HepG2 (cell line): Measurements from ENCODE around the gene GRP. TPM values are rescaled to one million over a fixed set of nuclear protein-coding genes. Genes with fewer than 3 reads are reported as not detected.

Source experiments
- ATAC-seq: fragments of 200-7000 bp; cut with Tn5 transposase; 3 replicates; pipeline ENCODE4 v1.9.1; 2020; ENCODE audit warnings: mild to moderate bottlenecking, moderate library complexity
- BruUV-seq: library from RNA; stranded (reverse); fragments of 400-500 nt; replicated peaks from 2 replicates; lab custom pipeline; 2021; lab: Mats Ljungman, UMichigan
- CTCF ChIA-PET: fragments of 300-600 bp; formaldehyde crosslinking; extraction: SDS; loops from one replicate; lab custom pipeline; 2021; ENCODE audit warnings: low total read pairs, inconsistent platforms, low intra/inter-chr PET ratio; lab: Yijun Ruan, JAX
- POLR2A ChIA-PET: fragments of 350-600 bp; sonication (Branson Sonifier 250); formaldehyde crosslinking; loops from one replicate; lab custom pipeline; 2020; ENCODE audit warnings: antibody characterized with exemption, inconsistent platforms; lab: Yijun Ruan, JAX
- DNase-seq: peaks from one replicate; pipeline ENCODE4 v3.0.0-alpha.2; 2015; ENCODE audit warnings: low spot score
- FAIRE-seq: peaks from 3 replicates; lab custom pipeline; 2011; peaks lifted over from hg19 to GRCh38; lab: Jason Lieb, UNC
- H2AFZ ChIP-seq: one replicate; pipeline ENCODE4 v1.6.1; 2011; ENCODE audit warnings: low read length, inconsistent platforms
- H3K27ac ChIP-seq: fragments of 300-600 bp; 3 replicates; pipeline ENCODE4 v1.8.0; 2011; ENCODE audit warnings: mixed run types, mild to moderate bottlenecking, mixed read lengths, low read length, inconsistent platforms; ENCODE audit not compliant: insufficient read depth; ENCODE audit errors: extremely low read length
- H3K27me3 ChIP-seq, 2 experiments: fragments of 200-600 bp in 1 of 2; 2 replicates in 1 of 2; 3 replicates in 1 of 2; pipeline versions ENCODE4 v1.6.0 to v1.8.0; 2011; ENCODE audit warnings: low read length in 2 of 2, mild to moderate bottlenecking in 2 of 2, moderate library complexity in 2 of 2, inconsistent platforms in 1 of 2; ENCODE audit not compliant: insufficient read depth in 2 of 2, control insufficient read depth in 1 of 2
- H3K36me3 ChIP-seq, 2 experiments: fragments of 200-600 bp in 1 of 2; replicated peaks in 1 of 2; 2 replicates in 1 of 2; 3 replicates in 1 of 2; pipeline versions ENCODE4 v1.5.1 to v1.8.0; 2011; ENCODE audit warnings: low read length in 2 of 2, inconsistent platforms in 1 of 2; ENCODE audit not compliant: insufficient read depth in 2 of 2, control insufficient read depth in 1 of 2
- H3K4me1 ChIP-seq: 2 replicates; pipeline ENCODE4 v1.5.1; 2012; ENCODE audit warnings: low read length, inconsistent platforms; ENCODE audit not compliant: insufficient read depth
- H3K4me2 ChIP-seq: 2 replicates; pipeline ENCODE4 v1.6.0; 2011; ENCODE audit warnings: low read depth, low read length, inconsistent platforms
- H3K4me3 ChIP-seq, 3 experiments: fragments of 200-600 bp in 1 of 3; sonication (generic), shearing (Covaris generic) in 1 of 3; replicated peaks in 1 of 3; 2 replicates each; pipeline ENCODE4 v1.5.1; 2011 to 2016; ENCODE audit warnings: low read length in 3 of 3, inconsistent platforms in 2 of 3, low read depth in 2 of 3, mild to moderate bottlenecking in 2 of 3, control low read depth in 1 of 3, mixed read lengths in 1 of 3; ENCODE audit not compliant: insufficient read depth in 1 of 3
- H3K79me2 ChIP-seq: one replicate; pipeline ENCODE4 v1.6.1; 2011; ENCODE audit warnings: low read length, inconsistent platforms; ENCODE audit not compliant: insufficient read depth
- H3K9ac ChIP-seq: 2 replicates; pipeline ENCODE4 v1.6.0; 2011; ENCODE audit warnings: mild to moderate bottlenecking, low read depth, low read length, inconsistent platforms; ENCODE audit not compliant: insufficient read depth
- H3K9me3 ChIP-seq: 2 replicates; pipeline ENCODE4 v1.5.1; 2012; ENCODE audit warnings: mild to moderate bottlenecking, low read length
- H4K20me1 ChIP-seq: 2 replicates; pipeline ENCODE4 v1.6.0; 2011; ENCODE audit warnings: inconsistent platforms, mild to moderate bottlenecking, low read length, moderate library complexity; ENCODE audit not compliant: insufficient read depth
- EZH2 ChIP-seq: conservative IDR thresholded peaks from 2 replicates; pipeline ENCODE4 v1.6.1; 2012; ENCODE audit warnings: mild to moderate bottlenecking, low read depth, low read length, moderate library complexity
- ZNF121 ChIP-seq: sonication (generic); formaldehyde crosslinking; IDR thresholded peaks from 2 replicates; pipeline ENCODE4 v1.5.0; 2020; ENCODE audit warnings: mild to moderate bottlenecking, missing genetic modification reagents
- ZNF451 ChIP-seq: sonication (generic); formaldehyde crosslinking; IDR thresholded peaks from 2 replicates; pipeline ENCODE4 v1.5.0; 2020; ENCODE audit warnings: mild to moderate bottlenecking, missing genetic modification reagents
- WGBS: methylation state at CpG from one replicate; pipeline ENCODE4 v1.1.6; 2017; ENCODE audit warnings: low lambda C conversion rate; 5-methylcytosine and 5-hydroxymethylcytosine counted together
- in situ Hi-C: cut with HindIII; loops from 2 replicates; pipeline ENCODE4 v1.10.0; 2017; ENCODE audit warnings: low pct_unique_long_range_greater_than_20kb; ENCODE audit not compliant: extremely low pct_ligation_motif_present
- intact Hi-C: fragments of 100-400 bp; cut with micrococcal nuclease; formaldehyde crosslinking; loops from one replicate; pipeline ENCODE4 v1.10.0; 2022; ENCODE audit not compliant: unreplicated experiment
- polyA plus RNA-seq, 8 experiments: library from polyadenylated mRNA; depleted of rRNA in 3 of 8; stranded (reverse) in 7 of 8; unstranded in 1 of 8; fragments of >200 nt; fragmentation: Illumina TruSeq in 4 of 8; extraction: Trizol in 4 of 8; gene quantifications; 2 replicates each; pipeline versions ENCODE4 v1.2.1 to v1.2.3, GENCODE V29; 2011 to 2016; ENCODE audit warnings: low read depth in 4 of 8, missing spikeins in 1 of 8, mixed read lengths in 1 of 8; ENCODE audit not compliant: insufficient read depth in 1 of 8
- total RNA-seq, 5 experiments: library from RNA; depleted of rRNA; stranded (reverse); fragments of >200 nt; fragmentation: Illumina TruSeq; extraction: Trizol; gene quantifications; 2 replicates each; pipeline ENCODE4 v1.2.3, GENCODE V29; 2016; ENCODE audit warnings: low read depth in 1 of 5

The GRP gene
- total and polyA plus RNA-seq, 2 of the 13 experiments (the other 11 are each of a cell fraction or from before 2014, with no cell fraction given): not detected

DNA sequence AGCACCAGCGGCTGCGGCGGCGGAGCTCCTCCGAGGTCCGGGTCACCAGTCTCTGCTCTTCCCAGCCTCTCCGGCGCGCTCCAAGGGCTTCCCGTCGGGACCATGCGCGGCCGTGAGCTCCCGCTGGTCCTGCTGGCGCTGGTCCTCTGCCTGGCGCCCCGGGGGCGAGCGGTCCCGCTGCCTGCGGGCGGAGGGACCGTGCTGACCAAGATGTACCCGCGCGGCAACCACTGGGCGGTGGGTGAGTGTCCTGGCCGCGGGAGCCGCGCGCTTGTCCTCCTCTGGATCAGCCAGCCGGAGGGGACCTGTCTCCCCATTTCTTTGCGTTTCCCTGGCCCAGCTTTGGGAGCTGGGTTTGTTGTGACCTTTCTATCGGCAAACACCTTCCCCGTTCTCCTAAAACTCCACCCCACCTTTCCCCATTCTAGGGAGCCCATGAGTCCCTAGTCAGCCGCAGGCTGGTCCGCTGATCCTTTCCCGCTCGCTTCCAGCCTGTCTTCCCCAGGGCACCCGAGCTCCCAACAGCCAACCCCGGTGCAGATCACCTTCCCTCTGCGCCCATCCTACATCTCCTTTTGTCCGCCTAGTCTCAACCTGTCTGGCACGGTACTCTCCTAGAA, 316 bp downstream of the GRP start:
- ChIA-PET POLR2A (no interaction called here), CTCF (no interaction called here)
- Histone ChIP-seq H3K9ac (no peak overlapping the region), H2AFZ (no peak overlapping the region), H3K79me2 (no peaks in the 10 kb centered on the region), H4K20me1 (no peaks in the 10 kb centered on the region), H3K36me3 (no peaks in the 10 kb centered on the region), H3K9me3 (no peaks in the 10 kb centered on the region), H3K4me2 (no peak overlapping the region), H3K4me1 (peaks cover 17% of the 10 kb centered on the region), H3K4me3 (no peak overlapping the region), H3K27ac (no peak overlapping the region), H3K27me3 (peaks cover 9 to 39% of the 10 kb centered on the region in 2 experiments; a peak in 4 of 5 replicates)
- ATAC-seq (peak; percentile 25; the same call in 1 of the 3 replicates), FAIRE-seq (no peak), DNase-seq (no peak)
- TF ChIP-seq ZNF121 (CRISPR knock-in tag) (no peak), EZH2 (0 out of 2 replicates have a peak, but pooled peaks have one; percentile 65)
- intact Hi-C loops (no loop called here), in situ Hi-C loops (no loop called here)
- WGBS: 32% methylated on average over 15 of the region's 46 CpGs
- no TSS peak for BruUV-seq

DNA sequence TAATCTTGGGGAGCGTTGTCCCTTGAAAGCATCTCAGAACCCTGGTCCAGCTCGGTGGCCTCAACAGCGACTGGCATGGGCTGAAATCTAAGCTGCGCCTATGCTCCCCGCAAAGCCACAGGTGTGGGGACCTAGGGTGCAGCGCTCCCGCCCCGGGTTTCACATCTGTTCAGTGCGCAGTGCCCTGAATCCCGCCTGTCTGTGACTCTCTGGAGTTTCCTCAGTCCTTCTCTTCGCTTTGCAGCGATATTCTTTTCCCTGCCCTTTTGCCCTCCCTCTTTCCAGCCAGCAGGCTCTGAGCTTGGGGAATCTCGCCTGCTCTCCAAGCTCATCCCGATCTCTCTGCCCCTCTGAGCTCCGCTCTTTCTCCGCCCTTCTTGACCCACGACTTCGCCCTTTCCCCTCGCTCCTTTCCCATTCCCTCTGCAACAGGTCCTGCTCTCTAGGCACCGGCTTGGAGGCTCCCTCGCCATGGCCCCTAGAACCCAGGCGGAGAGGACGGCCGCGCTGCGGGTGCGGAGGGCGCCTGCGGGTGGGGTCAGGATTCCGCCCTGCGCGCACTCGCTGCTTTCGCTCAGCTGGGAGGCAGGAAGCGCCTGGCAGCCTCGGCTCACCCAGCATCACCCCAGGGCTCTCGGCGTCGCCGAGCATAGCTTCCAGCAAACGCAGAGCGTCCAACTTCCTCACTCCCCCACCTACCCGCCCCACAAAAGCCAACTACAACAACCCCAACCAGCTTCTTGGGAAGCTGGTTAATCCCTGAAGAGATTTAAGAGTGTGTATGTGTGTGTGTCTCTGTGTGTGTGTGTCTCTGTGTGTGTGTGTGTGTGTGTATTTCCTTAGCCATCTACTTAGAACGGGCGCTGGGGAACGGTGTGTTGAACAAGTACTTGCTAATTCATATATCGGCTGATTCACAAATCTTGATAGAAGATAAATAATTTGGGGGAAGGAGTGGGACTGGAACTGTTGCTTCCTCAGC, 1.1 kb downstream of the GRP start:
- no peak overlapping the region for H3K9ac ChIP-seq
- ChIA-PET POLR2A (no interaction called here), CTCF (no interaction called here)
- no peak for TF ChIP-seq ZNF451 (CRISPR knock-in tag)
- 0 out of 2 replicates have a peak, but pooled peaks have one; percentile 49 for TF ChIP-seq EZH2
- H3K27ac ChIP-seq: no peak overlapping the region
- H4K20me1 ChIP-seq: no peaks in the 10 kb centered on the region
- no peak overlapping the region for H2AFZ ChIP-seq
- H3K79me2 ChIP-seq: no peaks in the 10 kb centered on the region
- ATAC-seq (no peak; the same call in 1 of the 3 replicates), FAIRE-seq (no peak), DNase-seq (no peak)
- H3K9me3 ChIP-seq: no peaks in the 10 kb centered on the region
- peaks cover 17% of the 10 kb centered on the region for H3K4me1 ChIP-seq
- WGBS: 12% methylated on average over 36 of the region's 47 CpGs
- H3K36me3 ChIP-seq: no peaks in the 10 kb centered on the region
- H3K4me3 ChIP-seq: no peak overlapping the region
- peaks cover 9 to 39% of the 10 kb centered on the region in 2 experiments; a peak in 4 of 5 replicates for H3K27me3 ChIP-seq
- BruUV-seq: no TSS peak
- intact Hi-C loops: no loop called here
- no peak overlapping the region for H3K4me2 ChIP-seq
- in situ Hi-C loops: no loop called here
